DOHH2 (cell line): Measurements from ENCODE around the gene ADAMTS2.

Experiments used
- H3F3A ChIP-seq: fragments of 200-600 bp; sonication (generic), shearing (Covaris generic); 2 replicates; pipeline ENCODE4 v1.6.0; 2016; ENCODE audit warnings: antibody characterized with exemption, mild to moderate bottlenecking; ENCODE audit not compliant: control insufficient read depth, insufficient read depth
- H3K27ac ChIP-seq: fragments of 200-600 bp; sonication (generic); 2 replicates; pipeline ENCODE4 v1.5.1; 2014; ENCODE audit warnings: low read depth, mild to moderate bottlenecking, low read length, moderate library complexity
- H3K27me3 ChIP-seq: fragments of 200-600 bp; sonication (generic); 2 replicates; pipeline ENCODE4 v1.6.1; 2014; ENCODE audit warnings: mild to moderate bottlenecking, low read length, mixed read lengths; ENCODE audit not compliant: control insufficient read depth
- H3K36me3 ChIP-seq: fragments of 200-600 bp; sonication (generic); 2 replicates; pipeline ENCODE4 v1.6.1; 2014; ENCODE audit warnings: mild to moderate bottlenecking, low read length, moderate library complexity, mixed read lengths; ENCODE audit not compliant: control insufficient read depth
- H3K4me1 ChIP-seq: fragments of 200-600 bp; sonication (generic); 2 replicates; pipeline ENCODE4 v1.6.1; 2014; ENCODE audit warnings: mild to moderate bottlenecking, low read length, mixed read lengths; ENCODE audit not compliant: control insufficient read depth
- H3K4me2 ChIP-seq: fragments of 200-600 bp; sonication (generic); 2 replicates; pipeline ENCODE4 v1.6.0; 2014; ENCODE audit warnings: mild to moderate bottlenecking, low read length, moderate library complexity
- H3K4me3 ChIP-seq: fragments of 200-600 bp; sonication (generic); 2 replicates; pipeline ENCODE4 v1.5.1; 2014; ENCODE audit warnings: mild to moderate bottlenecking, low read length, mixed read lengths
- H3K79me2 ChIP-seq: fragments of 200-600 bp; sonication (generic); 2 replicates; pipeline ENCODE4 v1.6.1; 2014; ENCODE audit warnings: mild to moderate bottlenecking, low read length, mixed read lengths; ENCODE audit not compliant: control insufficient read depth
- H3K9me2 ChIP-seq: fragments of 200-600 bp; sonication (generic); replicated peaks from 2 replicates; pipeline ENCODE4 v1.6.1; 2014; ENCODE audit warnings: mild to moderate bottlenecking, low read length, mixed read lengths; ENCODE audit not compliant: control insufficient read depth
- H3K9me3 ChIP-seq: fragments of 200-600 bp; sonication (generic); 2 replicates; pipeline ENCODE4 v1.6.1; 2014; ENCODE audit warnings: antibody characterized with exemption, low read length, mixed read lengths; ENCODE audit not compliant: control insufficient read depth, insufficient read depth
- H4K20me1 ChIP-seq: fragments of 200-600 bp; sonication (generic); 2 replicates; pipeline ENCODE4 v1.6.0; 2014; ENCODE audit warnings: low read depth, mild to moderate bottlenecking, antibody characterized with exemption, low read length, moderate library complexity; ENCODE audit not compliant: control insufficient read depth, insufficient read depth
- EZH2phosphoT487 ChIP-seq: fragments of 200-600 bp; sonication (generic); IDR thresholded peaks from 2 replicates; pipeline ENCODE4 v1.6.1; 2017; ENCODE audit warnings: borderline replicate concordance, mild to moderate bottlenecking, antibody characterized with exemption, low read length, moderate library complexity, mixed read lengths
- TF ChIP-seq, protein P1 (sequence below): fragments of 200-600 bp; sonication (generic); IDR thresholded peaks from one replicate; pipeline ENCODE4 v1.5.1; 2014; ENCODE audit warnings: antibody characterized with exemption, mild to moderate bottlenecking, low read depth, low read length; ENCODE audit not compliant: poor library complexity, severe bottlenecking

ADAMTS2 gene

DNA sequence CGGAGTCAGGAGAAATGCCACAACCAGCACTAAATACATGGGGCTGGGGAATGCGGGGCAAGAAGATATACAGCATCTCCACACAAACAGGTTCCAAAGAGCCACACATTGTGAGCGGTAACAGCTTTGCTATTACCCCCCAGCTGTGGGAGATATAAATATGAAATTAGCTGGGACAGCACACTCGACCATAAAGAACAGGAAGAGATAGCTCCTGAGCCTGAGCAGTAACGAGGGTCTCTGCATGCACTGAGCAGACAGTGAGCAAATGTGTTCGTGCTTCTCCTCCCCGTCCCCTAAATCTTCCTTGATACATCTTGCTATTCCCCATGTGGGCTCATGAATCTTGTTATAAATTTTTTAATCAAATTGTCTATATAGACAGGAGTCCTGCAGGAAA is 53.1 kb downstream of the ADAMTS2 start:
- Histone ChIP-seq H3K79me2 (no peaks in the 10 kb centered on the region), H4K20me1 (no peaks in the 10 kb centered on the region)

DNA sequence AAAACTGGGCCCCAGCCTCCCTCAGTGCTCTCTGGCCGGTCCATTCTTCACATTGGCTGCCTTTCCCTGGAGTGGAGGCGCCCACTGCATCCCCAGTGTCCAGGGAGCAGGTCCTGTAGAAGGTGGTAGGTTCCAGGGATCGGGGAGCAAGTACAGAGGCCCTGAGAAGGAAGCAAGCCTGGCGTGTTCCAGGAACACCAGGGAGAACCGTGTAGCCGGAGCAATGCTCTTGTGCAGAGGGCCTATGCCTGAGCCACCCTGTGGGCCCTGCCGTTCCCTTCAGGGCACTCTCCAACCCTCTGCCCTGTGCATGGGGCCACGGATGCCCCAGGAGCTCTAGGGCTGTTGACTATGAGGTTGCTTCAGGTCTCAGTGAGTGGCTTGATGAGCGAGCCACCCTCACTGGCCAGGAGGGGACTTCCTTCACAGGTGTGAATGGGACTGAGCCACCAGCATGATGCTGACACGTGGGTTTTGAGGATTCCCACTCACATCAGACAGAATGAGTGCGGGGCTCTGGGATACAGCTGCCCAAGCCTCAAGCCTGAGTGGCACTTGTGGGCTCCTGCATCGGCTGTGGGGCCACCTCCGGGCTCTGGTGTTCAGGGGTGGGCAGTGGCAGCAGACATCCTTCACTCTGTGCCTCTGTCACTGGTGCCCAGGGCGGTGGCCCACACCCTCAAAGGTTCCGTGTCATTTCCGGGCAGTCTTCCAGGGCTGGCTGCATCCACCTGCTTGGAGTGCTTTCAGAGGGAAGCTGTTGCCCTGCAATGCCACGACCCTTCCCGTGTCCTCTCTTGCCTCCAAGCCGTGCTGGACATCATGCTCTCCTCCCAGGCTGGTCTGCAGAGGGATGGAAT is 54.4 kb downstream of the ADAMTS2 start:
- H3K36me3 ChIP-seq, result no peaks in the 10 kb centered on the region
- H3F3A ChIP-seq, result no peaks in the 10 kb centered on the region
- no peak overlapping the region for H3K4me3 ChIP-seq
- no peaks in the 10 kb centered on the region for H4K20me1 ChIP-seq
- no peaks in the 10 kb centered on the region for H3K4me1 ChIP-seq
- H3K27me3 ChIP-seq, result no peaks in the 10 kb centered on the region
- no peaks in the 10 kb centered on the region for H3K9me2 ChIP-seq
- no peak overlapping the region for H3K4me2 ChIP-seq
- H3K9me3 ChIP-seq, result no peaks in the 10 kb centered on the region
- H3K27ac ChIP-seq, result no peak overlapping the region
- no peak for TF ChIP-seq EZH2phosphoT487
- TF ChIP-seq, protein P1, sequence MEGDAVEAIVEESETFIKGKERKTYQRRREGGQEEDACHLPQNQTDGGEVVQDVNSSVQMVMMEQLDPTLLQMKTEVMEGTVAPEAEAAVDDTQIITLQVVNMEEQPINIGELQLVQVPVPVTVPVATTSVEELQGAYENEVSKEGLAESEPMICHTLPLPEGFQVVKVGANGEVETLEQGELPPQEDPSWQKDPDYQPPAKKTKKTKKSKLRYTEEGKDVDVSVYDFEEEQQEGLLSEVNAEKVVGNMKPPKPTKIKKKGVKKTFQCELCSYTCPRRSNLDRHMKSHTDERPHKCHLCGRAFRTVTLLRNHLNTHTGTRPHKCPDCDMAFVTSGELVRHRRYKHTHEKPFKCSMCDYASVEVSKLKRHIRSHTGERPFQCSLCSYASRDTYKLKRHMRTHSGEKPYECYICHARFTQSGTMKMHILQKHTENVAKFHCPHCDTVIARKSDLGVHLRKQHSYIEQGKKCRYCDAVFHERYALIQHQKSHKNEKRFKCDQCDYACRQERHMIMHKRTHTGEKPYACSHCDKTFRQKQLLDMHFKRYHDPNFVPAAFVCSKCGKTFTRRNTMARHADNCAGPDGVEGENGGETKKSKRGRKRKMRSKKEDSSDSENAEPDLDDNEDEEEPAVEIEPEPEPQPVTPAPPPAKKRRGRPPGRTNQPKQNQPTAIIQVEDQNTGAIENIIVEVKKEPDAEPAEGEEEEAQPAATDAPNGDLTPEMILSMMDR, result no peak
- no peaks in the 10 kb centered on the region for H3K79me2 ChIP-seq

More for the DNA sequence above, 53.1 kb downstream of the ADAMTS2 start:
- Histone ChIP-seq H3K9me2 (no peaks in the 10 kb centered on the region), H3K4me3 (no peak overlapping the region), H3K4me1 (no peaks in the 10 kb centered on the region), H3K36me3 (no peaks in the 10 kb centered on the region), H3K9me3 (no peaks in the 10 kb centered on the region), H3F3A (no peaks in the 10 kb centered on the region), H3K27me3 (no peaks in the 10 kb centered on the region), H3K27ac (no peak overlapping the region), H3K4me2 (no peak overlapping the region)
- TF ChIP-seq, protein P1, result no peak
- no peak for TF ChIP-seq EZH2phosphoT487

GRCh38 chr5:179289756-179290385 is 55.4 kb downstream of the ADAMTS2 start:
- Histone ChIP-seq H3K36me3 (no peaks in the 10 kb centered on the region), H3K4me3 (no peak overlapping the region), H3K4me1 (no peaks in the 10 kb centered on the region), H3K9me2 (no peaks in the 10 kb centered on the region), H4K20me1 (no peaks in the 10 kb centered on the region), H3K79me2 (no peaks in the 10 kb centered on the region), H3K4me2 (no peak overlapping the region), H3K27me3 (no peaks in the 10 kb centered on the region), H3K27ac (no peak overlapping the region), H3K9me3 (no peaks in the 10 kb centered on the region), H3F3A (no peaks in the 10 kb centered on the region)
- no peak for TF ChIP-seq EZH2phosphoT487
- TF ChIP-seq, protein P1, result no peak
